ENCODE results near the gene OSTN.

The OSTN gene

GRCh38 chr3:191197761-191198306 lies 1.2 kb upstream of the OSTN start:
- no peak overlapping the region for H3K4me3 Mint-ChIP-seq
- H3K27ac Mint-ChIP-seq, result no peak overlapping the region
- no peaks in the 10 kb centered on the region for H3K4me1 Mint-ChIP-seq
- no peaks in the 10 kb centered on the region for H3K9me3 Mint-ChIP-seq
- H3K27me3 Mint-ChIP-seq, result no peaks in the 10 kb centered on the region
- H3K36me3 Mint-ChIP-seq (ENCODE audit: low read depth), result no peaks in the 10 kb centered on the region
- ATAC-seq, result no peak
- no peak for DNase-seq

DNA sequence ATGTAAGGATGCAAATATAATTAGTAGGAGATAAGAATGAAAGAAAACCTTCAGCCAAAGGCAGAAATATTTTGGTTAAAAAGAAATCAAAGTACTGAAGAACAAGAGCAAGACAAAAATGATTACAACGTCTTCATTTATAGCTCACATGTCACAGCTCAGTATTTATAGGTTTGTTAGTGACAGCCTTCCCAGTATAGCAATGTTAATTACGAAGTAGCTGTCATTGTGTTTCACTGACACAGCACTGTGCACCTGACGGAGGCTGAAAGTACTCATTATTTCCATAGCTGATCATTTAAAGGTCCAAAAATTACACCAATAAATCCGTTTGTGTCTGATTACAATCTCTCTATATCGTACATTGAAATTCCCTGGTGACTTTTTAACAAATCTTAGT lies 561 bp upstream of the OSTN start:
- H3K9me3 Mint-ChIP-seq, result no peaks in the 10 kb centered on the region
- DNase-seq, result no peak
- H3K27me3 Mint-ChIP-seq, result no peaks in the 10 kb centered on the region
- H3K27ac Mint-ChIP-seq, result no peak overlapping the region
- no peak overlapping the region for H3K4me3 Mint-ChIP-seq
- no peak for ATAC-seq
- no peaks in the 10 kb centered on the region for H3K36me3 Mint-ChIP-seq (ENCODE audit: low read depth)
- no peaks in the 10 kb centered on the region for H3K4me1 Mint-ChIP-seq

DNA sequence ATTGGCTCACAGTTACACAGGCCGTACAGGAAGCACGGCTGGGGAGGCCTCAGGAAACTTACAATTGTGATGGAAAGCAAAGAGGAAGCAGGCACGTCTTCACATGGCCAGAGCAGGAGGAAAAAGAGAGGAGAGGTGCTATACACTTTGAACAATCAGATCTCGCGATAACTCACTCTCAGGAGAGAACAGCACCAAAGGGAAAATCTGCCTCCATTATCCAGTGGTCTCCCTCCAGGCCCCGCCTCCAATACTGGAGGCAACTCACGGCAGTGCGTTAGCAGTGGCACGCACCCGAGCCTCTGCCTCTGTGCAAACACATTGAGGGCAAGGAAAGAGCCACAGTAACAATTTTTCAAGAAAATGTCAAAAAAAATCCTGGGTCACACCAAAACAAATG lies 11.0 kb downstream of the OSTN start:
- no peaks in the 10 kb centered on the region for H3K9me3 Mint-ChIP-seq
- ATAC-seq (no peak), DNase-seq (no peak)
- H3K27me3 Mint-ChIP-seq, result peaks cover 2% of the 10 kb centered on the region
- H3K36me3 Mint-ChIP-seq (ENCODE audit: low read depth), result no peaks in the 10 kb centered on the region
- H3K4me1 Mint-ChIP-seq, result no peaks in the 10 kb centered on the region
- no peak overlapping the region for H3K27ac Mint-ChIP-seq
- H3K4me3 Mint-ChIP-seq, result no peak overlapping the region

DNA sequence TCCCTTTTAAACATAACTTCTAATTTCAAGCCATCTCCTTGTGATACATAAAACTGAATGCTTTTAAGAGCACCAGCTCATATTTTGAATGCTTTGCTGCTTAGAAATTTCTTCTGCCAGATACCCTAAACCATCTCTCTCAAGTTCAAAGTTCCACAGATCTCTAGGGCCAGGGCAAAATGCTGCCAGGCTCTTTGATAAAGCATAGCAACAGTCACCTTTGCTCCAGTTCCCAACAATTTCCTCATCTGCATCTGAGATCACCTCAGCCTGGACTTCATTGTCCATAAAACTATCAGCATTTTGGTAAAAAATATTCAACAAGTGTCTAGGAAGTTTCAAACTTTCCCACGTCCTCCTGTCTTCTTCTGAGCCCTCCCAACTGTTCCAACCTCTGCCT lies 17.5 kb downstream of the OSTN start:
- Mint-ChIP-seq H3K4me1 (no peaks in the 10 kb centered on the region), H3K36me3 (ENCODE audit: low read depth) (no peaks in the 10 kb centered on the region), H3K27me3 (peaks cover 4% of the 10 kb centered on the region), H3K4me3 (no peak overlapping the region), H3K27ac (no peak overlapping the region), H3K9me3 (peaks cover 4% of the 10 kb centered on the region)
- ATAC-seq (no peak), DNase-seq (no peak)

DNA sequence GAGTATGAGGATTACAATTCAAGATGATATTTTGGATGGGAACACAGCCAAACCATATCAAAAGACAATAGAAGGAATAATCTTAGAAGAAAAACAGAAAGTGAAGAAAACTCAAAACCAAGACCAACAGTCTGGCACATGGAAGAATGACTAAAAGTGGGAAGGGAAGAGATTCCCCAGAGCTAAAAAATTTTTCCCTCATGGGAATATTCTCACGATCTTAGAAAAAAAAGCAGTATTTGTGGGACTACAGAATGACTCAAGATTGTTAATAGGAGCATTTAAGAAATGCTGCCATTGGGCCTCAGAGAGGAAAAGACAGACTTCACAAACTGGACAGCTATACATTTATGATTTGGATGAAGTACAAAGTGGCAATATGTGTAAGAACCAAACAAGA lies 18.3 kb downstream of the OSTN start:
- Mint-ChIP-seq H3K4me3 (no peak overlapping the region), H3K27me3 (peaks cover 4% of the 10 kb centered on the region), H3K4me1 (no peaks in the 10 kb centered on the region), H3K36me3 (ENCODE audit: low read depth) (no peaks in the 10 kb centered on the region), H3K9me3 (peaks cover 4% of the 10 kb centered on the region), H3K27ac (no peak overlapping the region)
- DNase-seq, result no peak
- no peak for ATAC-seq

- Mint-ChIP-seq H3K4me1 (no peaks in the 10 kb centered on the region), H3K4me3 (no peak overlapping the region), H3K36me3 (ENCODE audit: low read depth) (no peaks in the 10 kb centered on the region), H3K27ac (no peak overlapping the region), H3K27me3 (peaks cover 4% of the 10 kb centered on the region), H3K9me3 (peaks cover 4% of the 10 kb centered on the region)
- DNase-seq (no peak), ATAC-seq (no peak)
These were observed 21.9 kb downstream of the OSTN start for GRCh38 chr3:191220908-191221307.

DNA sequence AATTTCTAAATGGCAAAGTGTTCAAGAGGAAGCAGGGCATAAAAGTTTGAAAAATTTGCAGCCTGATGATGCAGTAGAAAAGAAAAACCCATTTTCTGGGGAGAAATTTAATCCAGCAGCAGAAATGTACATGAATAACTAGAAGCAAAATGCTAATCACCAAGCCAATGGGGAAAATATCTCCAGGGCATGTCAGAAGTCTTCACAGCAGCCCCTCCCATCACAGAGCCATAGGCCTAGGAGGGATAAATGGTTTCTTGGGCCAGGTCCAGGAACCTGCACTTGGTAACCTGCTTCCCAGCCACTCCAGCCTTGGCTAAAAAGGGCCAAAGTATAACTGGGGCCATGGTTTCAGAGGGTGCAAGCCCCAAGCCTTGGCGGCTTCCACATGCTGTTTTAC lies 22.6 kb downstream of the OSTN start:
- Mint-ChIP-seq H3K9me3 (no peaks in the 10 kb centered on the region), H3K27me3 (peaks cover 4% of the 10 kb centered on the region), H3K4me1 (no peaks in the 10 kb centered on the region), H3K27ac (no peak overlapping the region), H3K4me3 (no peak overlapping the region), H3K36me3 (ENCODE audit: low read depth) (no peaks in the 10 kb centered on the region)
- DNase-seq (no peak), ATAC-seq (no peak)

- Mint-ChIP-seq H3K4me3 (no peak overlapping the region), H3K4me1 (no peaks in the 10 kb centered on the region), H3K27ac (no peak overlapping the region), H3K27me3 (no peaks in the 10 kb centered on the region), H3K36me3 (ENCODE audit: low read depth) (no peaks in the 10 kb centered on the region), H3K9me3 (no peaks in the 10 kb centered on the region)
- no peak for DNase-seq
- no peak for ATAC-seq
These were observed 28.5 kb downstream of the OSTN start for GRCh38 chr3:191227541-191227940.

- no peak overlapping the region for H3K27ac Mint-ChIP-seq
- DNase-seq, result no peak
- H3K27me3 Mint-ChIP-seq, result no peaks in the 10 kb centered on the region
- H3K4me3 Mint-ChIP-seq, result no peak overlapping the region
- no peaks in the 10 kb centered on the region for H3K36me3 Mint-ChIP-seq (ENCODE audit: low read depth)
- no peak for ATAC-seq
- no peaks in the 10 kb centered on the region for H3K4me1 Mint-ChIP-seq
- no peaks in the 10 kb centered on the region for H3K9me3 Mint-ChIP-seq
These were observed 35.2 kb downstream of the OSTN start for GRCh38 chr3:191234216-191234615.

DNA sequence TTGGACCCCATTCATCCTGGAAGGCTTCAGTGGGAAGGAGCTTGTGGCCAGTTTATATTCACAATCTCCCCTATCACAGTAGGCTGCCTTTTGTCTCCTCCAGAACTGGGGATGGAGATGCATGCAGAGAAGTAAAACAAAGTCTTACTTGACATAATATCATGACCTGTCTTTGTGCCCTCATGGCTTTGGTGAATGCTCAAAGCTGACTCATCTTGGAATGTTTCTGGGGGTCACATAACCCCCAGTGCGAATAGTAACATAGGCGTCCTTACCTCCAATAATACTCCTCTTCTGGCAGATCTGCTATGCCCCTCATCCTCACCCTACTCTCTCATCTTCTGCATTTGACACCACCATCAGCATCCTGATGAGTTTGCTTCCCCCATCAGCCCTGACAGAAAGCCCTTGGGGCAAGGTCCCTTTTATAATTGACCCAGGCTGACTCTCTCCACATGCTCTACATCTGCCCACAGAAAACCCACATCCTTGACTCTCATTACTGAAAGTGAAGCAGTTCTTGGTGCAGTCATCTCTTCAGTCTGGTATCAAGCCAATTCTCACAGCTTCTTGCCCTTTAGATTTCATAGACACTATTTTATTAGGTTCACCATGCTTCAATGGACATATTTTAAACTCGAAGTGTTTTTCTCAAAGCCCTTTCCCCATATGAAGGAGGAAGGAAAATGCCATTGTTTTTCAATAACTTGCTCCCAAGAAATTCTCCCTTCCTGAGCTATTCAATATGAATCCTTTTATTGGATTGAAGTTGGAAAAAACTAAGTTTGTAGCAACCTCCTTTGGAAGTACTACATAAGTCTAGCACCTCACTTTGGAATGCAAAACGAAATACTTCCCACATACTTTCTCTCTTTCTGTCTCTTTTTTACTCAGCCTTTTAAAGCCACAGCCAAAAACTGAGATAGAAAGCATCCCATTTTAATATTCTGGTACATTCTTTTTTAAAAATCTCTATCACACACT lies 36.6 kb downstream of the OSTN start:
- Mint-ChIP-seq H3K27me3 (no peaks in the 10 kb centered on the region), H3K27ac (no peak overlapping the region), H3K4me3 (no peak overlapping the region), H3K9me3 (no peaks in the 10 kb centered on the region), H3K4me1 (no peaks in the 10 kb centered on the region), H3K36me3 (ENCODE audit: low read depth) (no peaks in the 10 kb centered on the region)
- ATAC-seq (no peak), DNase-seq (no peak)

GRCh38 chr3:191236646-191237045 lies 37.6 kb downstream of the OSTN start:
- ATAC-seq (no peak), DNase-seq (no peak)
- H3K27me3 Mint-ChIP-seq, result no peaks in the 10 kb centered on the region
- no peak overlapping the region for H3K4me3 Mint-ChIP-seq
- H3K36me3 Mint-ChIP-seq (ENCODE audit: low read depth), result no peaks in the 10 kb centered on the region
- H3K4me1 Mint-ChIP-seq, result no peaks in the 10 kb centered on the region
- H3K27ac Mint-ChIP-seq, result no peak overlapping the region
- no peaks in the 10 kb centered on the region for H3K9me3 Mint-ChIP-seq

GRCh38 chr3:191237047-191237882 lies 38.2 kb downstream of the OSTN start:
- no peaks in the 10 kb centered on the region for H3K36me3 Mint-ChIP-seq (ENCODE audit: low read depth)
- H3K9me3 Mint-ChIP-seq, result no peaks in the 10 kb centered on the region
- DNase-seq (no peak), ATAC-seq (no peak)
- no peaks in the 10 kb centered on the region for H3K27me3 Mint-ChIP-seq
- H3K4me1 Mint-ChIP-seq, result no peaks in the 10 kb centered on the region
- no peak overlapping the region for H3K4me3 Mint-ChIP-seq
- H3K27ac Mint-ChIP-seq, result no peak overlapping the region

DNA sequence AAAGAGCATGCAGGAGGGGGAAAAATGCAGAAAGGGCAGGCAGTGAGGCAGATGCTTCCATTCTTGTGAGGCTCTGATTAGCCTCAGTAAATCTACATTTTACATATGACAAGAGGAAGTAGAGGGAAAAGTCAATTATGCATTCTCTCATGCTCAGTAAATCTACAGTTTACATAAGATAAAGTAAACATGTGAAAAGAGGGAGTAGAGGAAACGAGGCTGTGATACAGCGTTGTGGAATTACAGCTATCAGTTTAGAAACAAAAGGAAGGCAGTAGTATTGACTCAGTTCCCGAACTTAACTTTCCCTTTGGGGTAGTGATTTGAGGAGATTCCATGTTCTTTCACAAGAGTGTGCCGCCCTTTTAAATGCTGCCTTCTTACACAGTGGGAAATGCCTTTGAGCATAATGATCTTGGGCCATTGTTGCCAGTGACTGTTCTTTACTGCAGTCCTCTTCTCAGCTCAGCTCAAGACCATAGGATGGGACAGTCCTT lies 39.3 kb downstream of the OSTN start:
- DNase-seq, result no peak
- ATAC-seq, result no peak
- H3K27ac Mint-ChIP-seq, result no peak overlapping the region
- H3K36me3 Mint-ChIP-seq (ENCODE audit: low read depth), result no peaks in the 10 kb centered on the region
- no peaks in the 10 kb centered on the region for H3K4me1 Mint-ChIP-seq
- no peaks in the 10 kb centered on the region for H3K9me3 Mint-ChIP-seq
- H3K27me3 Mint-ChIP-seq, result no peaks in the 10 kb centered on the region
- H3K4me3 Mint-ChIP-seq, result no peak overlapping the region

GRCh38 chr3:191239407-191240031 lies 40.5 kb downstream of the OSTN start:
- Mint-ChIP-seq H3K9me3 (no peaks in the 10 kb centered on the region), H3K4me1 (no peaks in the 10 kb centered on the region), H3K27ac (no peak overlapping the region), H3K4me3 (no peak overlapping the region), H3K27me3 (no peaks in the 10 kb centered on the region), H3K36me3 (ENCODE audit: low read depth) (no peaks in the 10 kb centered on the region)
- DNase-seq (no peak), ATAC-seq (no peak)
